K562 (cell line): ENCODE data around the gene OLR1. TPM values are rescaled to one million over a fixed set of nuclear protein-coding genes. Genes with fewer than 3 reads are reported as not detected.

Source experiments
- ATAC-seq: fragments of 200-7000 bp; cut with Tn5 transposase; 3 replicates; pipeline ENCODE4 v1.9.1; 2020; ENCODE audit warnings: moderate library complexity
- BruUV-seq: library from RNA; stranded (reverse); fragments of 400-500 nt; replicated peaks from 2 replicates; lab custom pipeline; 2021; lab: Mats Ljungman, UMichigan
- CTCF ChIA-PET: fragments of 300-600 bp; formaldehyde crosslinking; extraction: SDS; loops from one replicate; lab custom pipeline; 2021; ENCODE audit warnings: low intra/inter-chr PET ratio; lab: Yijun Ruan, JAX
- POLR2A ChIA-PET: fragments of 300-600, 350-650 bp; sonication (Branson Sonifier 250); formaldehyde crosslinking; extraction: SDS; loops from one replicate; lab custom pipeline; 2021; ENCODE audit warnings: antibody characterized with exemption, inconsistent platforms; lab: Yijun Ruan, JAX
- DNase-seq, 4 experiments: peaks; one replicate each; pipeline versions ENCODE4 v3.0.0 to v3.0.0-alpha.2; 2011 to 2018; ENCODE audit warnings: low spot score in 3 of 4, mixed read lengths in 3 of 4; ENCODE audit errors: extremely low read depth in 1 of 4
- FAIRE-seq: peaks from 2 replicates; lab custom pipeline; 2011; peaks lifted over from hg19 to GRCh38; lab: Jason Lieb, UNC
- H2AFZ ChIP-seq: 2 replicates; pipeline ENCODE4 v1.6.0; 2011; ENCODE audit warnings: low read depth, low read length, control low read depth, inconsistent platforms
- H3K27ac ChIP-seq: fragments of 200-600 bp; 3 replicates; pipeline ENCODE4 v1.8.0; 2011; ENCODE audit warnings: low read depth, mild to moderate bottlenecking, control low read depth, inconsistent platforms, low read length, moderate library complexity, mixed read lengths; ENCODE audit errors: extremely low read depth
- H3K27me3 ChIP-seq, 2 experiments: fragments of 300-600 bp in 1 of 2; 2 replicates in 1 of 2; 3 replicates in 1 of 2; pipeline versions ENCODE4 v1.6.0 to v1.8.0; 2011; ENCODE audit warnings: inconsistent platforms in 2 of 2, low read length in 2 of 2, mild to moderate bottlenecking in 1 of 2, mixed read lengths in 1 of 2, moderate library complexity in 1 of 2; ENCODE audit not compliant: control insufficient read depth in 2 of 2, insufficient read depth in 2 of 2
- H3K36me3 ChIP-seq: fragments of 300-600 bp; 3 replicates; pipeline ENCODE4 v1.8.0; 2011; ENCODE audit warnings: mild to moderate bottlenecking, low read length, inconsistent platforms; ENCODE audit not compliant: control insufficient read depth, insufficient read depth
- H3K4me1 ChIP-seq, 2 experiments: fragments of 200-600 bp in 1 of 2; replicated peaks in 1 of 2; 2 replicates in 1 of 2; 3 replicates in 1 of 2; pipeline versions ENCODE4 v1.5.1 to v1.8.0; 2011; ENCODE audit warnings: inconsistent platforms in 2 of 2, low read length in 2 of 2, mild to moderate bottlenecking in 1 of 2, mixed read lengths in 1 of 2, moderate library complexity in 1 of 2; ENCODE audit not compliant: control insufficient read depth in 2 of 2, insufficient read depth in 2 of 2
- H3K4me2 ChIP-seq: 2 replicates; pipeline ENCODE4 v1.6.1; 2011; ENCODE audit warnings: low read length, control low read depth, inconsistent platforms, mixed read lengths; ENCODE audit not compliant: insufficient read depth
- H3K4me3 ChIP-seq: fragments of 200-600 bp; sonication (generic), shearing (Covaris generic); 2 replicates; pipeline ENCODE4 v1.5.1; 2016; ENCODE audit warnings: control low read depth, inconsistent platforms
- H3K79me2 ChIP-seq: fragments of 200-600 bp; 3 replicates; pipeline ENCODE4 v1.8.0; 2011; ENCODE audit warnings: low read length, inconsistent platforms; ENCODE audit not compliant: control insufficient read depth, insufficient read depth
- H3K9ac ChIP-seq, 2 experiments: 2 replicates each; pipeline versions ENCODE4 v1.6.0 to v1.6.1; 2011; ENCODE audit warnings: low read depth in 2 of 2, low read length in 2 of 2, control low read depth in 1 of 2, inconsistent platforms in 1 of 2, mild to moderate bottlenecking in 1 of 2, mixed read lengths in 1 of 2; ENCODE audit not compliant: insufficient read depth in 1 of 2
- H3K9me1 ChIP-seq: one replicate; pipeline ENCODE4 v1.6.0; 2011; ENCODE audit warnings: inconsistent platforms, mild to moderate bottlenecking, low read length, moderate library complexity; ENCODE audit not compliant: control insufficient read depth, insufficient read depth
- H3K9me3 ChIP-seq: replicated peaks from 2 replicates; pipeline ENCODE4 v1.5.1; 2011; ENCODE audit warnings: low read depth, low read length, inconsistent platforms; ENCODE audit not compliant: control insufficient read depth, insufficient read depth
- H4K20me1 ChIP-seq: replicated peaks from 2 replicates; pipeline ENCODE4 v1.6.1; 2011; ENCODE audit warnings: low read length, inconsistent platforms, mixed read lengths; ENCODE audit not compliant: control insufficient read depth, insufficient read depth
- WGBS: fragments of 100-300 bp; shearing (Covaris generic); methylation state at CpG from one replicate; pipeline ENCODE4 v1.1.6; 2016; ENCODE audit warnings: low coverage, mixed read lengths; ENCODE audit not compliant: insufficient coverage; ENCODE audit errors: missing lambda C conversion rate; 5-methylcytosine and 5-hydroxymethylcytosine counted together
- in situ Hi-C: fragments of 300-500 bp; cut with MboI; formaldehyde crosslinking; loops from 4 replicates; pipeline ENCODE4 v1.15.0; 2018; ENCODE audit warnings: inconsistent platforms, mixed read lengths
- intact Hi-C: fragments of 100-400 bp; cut with micrococcal nuclease; formaldehyde crosslinking; loops from 2 replicates; pipeline ENCODE4 v1.14.2; 2022
- polyA plus RNA-seq, 8 experiments: library from polyadenylated mRNA; depleted of rRNA in 4 of 8; stranded (reverse) in 5 of 8; unstranded in 3 of 8; fragments of >200 nt; fragmentation: Nextera tagmentation in 2 of 8; fragmentation: Illumina TruSeq in 1 of 8; extraction: Ambion mirVana in 2 of 8; extraction: Trizol in 1 of 8; gene quantifications; 2 replicates each; pipeline versions ENCODE4 v1.2.1 to v1.2.3, GENCODE V29; 2011 to 2014; ENCODE audit warnings: inconsistent platforms in 1 of 8, missing spikeins in 1 of 8
- total RNA-seq, 7 experiments: library from RNA; depleted of rRNA in 6 of 7; stranded (reverse); fragments of >200 nt in 6 of 7; fragmentation: Illumina TruSeq in 2 of 7; extraction: Trizol in 2 of 7; gene quantifications; 2 replicates each; pipeline versions ENCODE4 v1.2.1 to v1.2.3, GENCODE V29; 2011 to 2021; ENCODE audit warnings: low replicate concordance in 1 of 7
- TF ChIP-seq, protein P1 (sequence below): fragments of 450-650 bp; IDR thresholded peaks from 2 replicates; pipeline ENCODE4 v1.6.1; 2017; ENCODE audit warnings: mild to moderate bottlenecking, moderate library complexity
- TF ChIP-seq, protein P2 (sequence below), 3 experiments: fragments of 200-800 bp in 1 of 3; fragments of 250-450 bp in 1 of 3; fragments of 450-650 bp in 1 of 3; sonication (Bioruptor Pico) in 1 of 3; sonication (Bioruptor generic) in 1 of 3; formaldehyde crosslinking in 1 of 3; IDR thresholded peaks; 2 replicates each; pipeline versions ENCODE4 v1.6.1 to v1.8.0; 2016 to 2022; ENCODE audit warnings: mild to moderate bottlenecking in 2 of 3, missing genetic modification characterization in 2 of 3, missing compliant biosample characterization in 1 of 3, moderate library complexity in 1 of 3

The OLR1 gene
- total and polyA plus RNA-seq, 9 of the 15 experiments (the other 6 are each of a cell fraction or from before 2014, with no cell fraction given) = not detected

DNA sequence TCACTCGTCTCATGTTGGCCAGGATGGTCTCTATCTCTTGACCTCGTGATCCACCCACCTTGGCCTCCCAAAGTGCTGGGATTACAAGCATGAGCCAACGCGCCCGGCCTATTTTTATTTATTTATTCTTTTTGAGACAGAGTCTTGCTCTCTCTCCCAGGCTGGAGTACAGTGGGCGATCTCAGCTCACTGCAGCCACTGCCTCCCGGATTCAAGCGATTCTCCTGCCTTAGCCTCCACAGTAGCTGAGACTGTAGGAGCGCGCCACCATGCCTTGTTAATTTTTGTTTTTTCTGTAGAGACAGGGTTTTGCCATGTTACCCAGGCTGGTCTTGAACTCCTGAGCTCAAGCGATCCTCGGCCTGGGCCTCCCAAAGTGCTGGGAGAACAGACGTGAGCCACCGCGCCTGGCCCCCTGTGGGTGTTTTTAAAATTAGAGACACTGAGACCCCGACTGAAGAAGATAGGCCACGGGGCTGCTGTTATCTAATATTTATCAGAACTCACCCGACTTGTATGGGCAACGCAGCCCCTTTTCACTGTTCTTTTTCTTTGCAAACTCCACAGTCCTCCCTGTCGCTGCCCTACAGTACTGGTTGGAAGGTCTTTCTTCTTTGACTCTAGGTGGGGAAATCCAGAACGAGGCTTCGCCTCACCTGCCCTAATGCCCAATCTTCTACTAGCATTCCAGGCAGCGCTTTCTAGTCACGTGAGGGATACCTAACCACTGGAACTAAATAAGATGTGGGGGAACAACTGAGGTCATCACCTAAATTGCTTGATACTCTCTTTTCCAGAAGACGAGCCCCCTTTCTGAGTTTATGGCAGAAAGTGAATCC, 39.4 kb upstream of the OLR1 start:
- peaks cover 12 to 22% of the 10 kb centered on the region in 2 experiments for H3K4me1 ChIP-seq
- CTCF ChIA-PET = no interaction called here
- in situ Hi-C loops = no loop called here
- POLR2A ChIA-PET = no interaction called here
- H3K27ac ChIP-seq = peak overlapping the region; percentile 88; the same call in 2 of the 3 replicates
- WGBS = 76% methylated on average over 18 of the region's 25 CpGs
- H3K79me2 ChIP-seq = peaks cover 18% of the 10 kb centered on the region
- 0 out of 2 replicates have a peak overlapping the region, but pooled peaks have one; percentile 82 for H2AFZ ChIP-seq
- intact Hi-C loops = no loop called here
- H3K27me3 ChIP-seq = no peaks in the 10 kb centered on the region
- FAIRE-seq = no peak
- no peak overlapping the region for H3K4me2 ChIP-seq
- no peak for DNase-seq
- no peaks in the 10 kb centered on the region for H3K9me1 ChIP-seq
- no peaks in the 10 kb centered on the region for H3K36me3 ChIP-seq
- no TSS peak for BruUV-seq
- H3K9ac ChIP-seq = no peak overlapping the region
- TF ChIP-seq, protein P1, sequence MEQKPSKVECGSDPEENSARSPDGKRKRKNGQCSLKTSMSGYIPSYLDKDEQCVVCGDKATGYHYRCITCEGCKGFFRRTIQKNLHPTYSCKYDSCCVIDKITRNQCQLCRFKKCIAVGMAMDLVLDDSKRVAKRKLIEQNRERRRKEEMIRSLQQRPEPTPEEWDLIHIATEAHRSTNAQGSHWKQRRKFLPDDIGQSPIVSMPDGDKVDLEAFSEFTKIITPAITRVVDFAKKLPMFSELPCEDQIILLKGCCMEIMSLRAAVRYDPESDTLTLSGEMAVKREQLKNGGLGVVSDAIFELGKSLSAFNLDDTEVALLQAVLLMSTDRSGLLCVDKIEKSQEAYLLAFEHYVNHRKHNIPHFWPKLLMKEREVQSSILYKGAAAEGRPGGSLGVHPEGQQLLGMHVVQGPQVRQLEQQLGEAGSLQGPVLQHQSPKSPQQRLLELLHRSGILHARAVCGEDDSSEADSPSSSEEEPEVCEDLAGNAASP = no peak
- TF ChIP-seq, protein P2, sequence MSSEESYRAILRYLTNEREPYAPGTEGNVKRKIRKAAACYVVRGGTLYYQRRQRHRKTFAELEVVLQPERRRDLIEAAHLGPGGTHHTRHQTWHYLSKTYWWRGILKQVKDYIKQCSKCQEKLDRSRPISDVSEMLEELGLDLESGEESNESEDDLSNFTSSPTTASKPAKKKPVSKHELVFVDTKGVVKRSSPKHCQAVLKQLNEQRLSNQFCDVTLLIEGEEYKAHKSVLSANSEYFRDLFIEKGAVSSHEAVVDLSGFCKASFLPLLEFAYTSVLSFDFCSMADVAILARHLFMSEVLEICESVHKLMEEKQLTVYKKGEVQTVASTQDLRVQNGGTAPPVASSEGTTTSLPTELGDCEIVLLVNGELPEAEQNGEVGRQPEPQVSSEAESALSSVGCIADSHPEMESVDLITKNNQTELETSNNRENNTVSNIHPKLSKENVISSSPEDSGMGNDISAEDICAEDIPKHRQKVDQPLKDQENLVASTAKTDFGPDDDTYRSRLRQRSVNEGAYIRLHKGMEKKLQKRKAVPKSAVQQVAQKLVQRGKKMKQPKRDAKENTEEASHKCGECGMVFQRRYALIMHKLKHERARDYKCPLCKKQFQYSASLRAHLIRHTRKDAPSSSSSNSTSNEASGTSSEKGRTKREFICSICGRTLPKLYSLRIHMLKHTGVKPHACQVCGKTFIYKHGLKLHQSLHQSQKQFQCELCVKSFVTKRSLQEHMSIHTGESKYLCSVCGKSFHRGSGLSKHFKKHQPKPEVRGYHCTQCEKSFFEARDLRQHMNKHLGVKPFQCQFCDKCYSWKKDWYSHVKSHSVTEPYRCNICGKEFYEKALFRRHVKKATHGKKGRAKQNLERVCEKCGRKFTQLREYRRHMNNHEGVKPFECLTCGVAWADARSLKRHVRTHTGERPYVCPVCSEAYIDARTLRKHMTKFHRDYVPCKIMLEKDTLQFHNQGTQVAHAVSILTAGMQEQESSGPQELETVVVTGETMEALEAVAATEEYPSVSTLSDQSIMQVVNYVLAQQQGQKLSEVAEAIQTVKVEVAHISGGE (CRISPR knock-in tag; IDR thresholded peaks at IDR 0.05) = no peak
- H4K20me1 ChIP-seq = no peaks in the 10 kb centered on the region
- H3K4me3 ChIP-seq = 0 out of 2 replicates have a peak overlapping the region, but pooled peaks have one; percentile 81
- no peaks in the 10 kb centered on the region for H3K9me3 ChIP-seq
- ATAC-seq = no peak
